Measurements from ENCODE around the gene TAS2R31. TPM values are rescaled to one million over a fixed set of nuclear protein-coding genes. Genes with fewer than 3 reads are reported as not detected.

Gene TAS2R31
- total RNA-seq, 4 donors from 2014 or later: 1.1 to 13.2 (median 4.2) TPM; not detected in 1

- H3K27me3 ChIP-seq: no peaks in the 10 kb centered on the region
- H3K9me3 ChIP-seq: no peaks in the 10 kb centered on the region
- no peak overlapping the region for H3K27ac ChIP-seq
- H3K4me3 ChIP-seq: no peak overlapping the region
- no peak for TF ChIP-seq EP300 (IDR thresholded peaks at IDR 0.05)
- TF ChIP-seq POLR2A (IDR thresholded peaks at IDR 0.05): no peak
- no peak for TF ChIP-seq POLR2AphosphoS5 (IDR thresholded peaks at IDR 0.05)
- TF ChIP-seq, protein P1, sequence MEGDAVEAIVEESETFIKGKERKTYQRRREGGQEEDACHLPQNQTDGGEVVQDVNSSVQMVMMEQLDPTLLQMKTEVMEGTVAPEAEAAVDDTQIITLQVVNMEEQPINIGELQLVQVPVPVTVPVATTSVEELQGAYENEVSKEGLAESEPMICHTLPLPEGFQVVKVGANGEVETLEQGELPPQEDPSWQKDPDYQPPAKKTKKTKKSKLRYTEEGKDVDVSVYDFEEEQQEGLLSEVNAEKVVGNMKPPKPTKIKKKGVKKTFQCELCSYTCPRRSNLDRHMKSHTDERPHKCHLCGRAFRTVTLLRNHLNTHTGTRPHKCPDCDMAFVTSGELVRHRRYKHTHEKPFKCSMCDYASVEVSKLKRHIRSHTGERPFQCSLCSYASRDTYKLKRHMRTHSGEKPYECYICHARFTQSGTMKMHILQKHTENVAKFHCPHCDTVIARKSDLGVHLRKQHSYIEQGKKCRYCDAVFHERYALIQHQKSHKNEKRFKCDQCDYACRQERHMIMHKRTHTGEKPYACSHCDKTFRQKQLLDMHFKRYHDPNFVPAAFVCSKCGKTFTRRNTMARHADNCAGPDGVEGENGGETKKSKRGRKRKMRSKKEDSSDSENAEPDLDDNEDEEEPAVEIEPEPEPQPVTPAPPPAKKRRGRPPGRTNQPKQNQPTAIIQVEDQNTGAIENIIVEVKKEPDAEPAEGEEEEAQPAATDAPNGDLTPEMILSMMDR (IDR thresholded peaks at IDR 0.05): no peak
- no peak for ATAC-seq
- 100% methylated on average over 1 of the region's 1 CpG for WGBS, 2 donors (ENCODE audit: low coverage in 1 of 2)
- no peaks in the 10 kb centered on the region for H3K36me3 ChIP-seq
- H3K4me1 ChIP-seq: no peaks in the 10 kb centered on the region
These were observed 23.6 kb downstream of the TAS2R31 start for GRCh38 chr12:11007608-11008007.

GRCh38 chr12:10998204-10998603 lies 33.0 kb downstream of the TAS2R31 start, which contains the start of gene TAS2R20:
Gene TAS2R20 (minus strand): TSS chr12:10998304. CDS start chr12:10997875, 429 bp downstream.
- H3K4me1 ChIP-seq: no peaks in the 10 kb centered on the region
- no peaks in the 10 kb centered on the region for H3K9me3 ChIP-seq
- no peak within 1 kb of the TSS for H3K27ac ChIP-seq
- TF ChIP-seq POLR2AphosphoS5 (IDR thresholded peaks at IDR 0.05) (no peak), POLR2A (IDR thresholded peaks at IDR 0.05) (no peak), EP300 (IDR thresholded peaks at IDR 0.05) (no peak)
- TF ChIP-seq, protein P1 (IDR thresholded peaks at IDR 0.05): no peak
- no peaks in the 10 kb centered on the region for H3K27me3 ChIP-seq
- peaks cover 0 to 11% of the 10 kb centered on the region in 2 donors for H3K36me3 ChIP-seq
- no peak within 1 kb of the TSS for H3K4me3 ChIP-seq
- no peak for ATAC-seq

DNA sequence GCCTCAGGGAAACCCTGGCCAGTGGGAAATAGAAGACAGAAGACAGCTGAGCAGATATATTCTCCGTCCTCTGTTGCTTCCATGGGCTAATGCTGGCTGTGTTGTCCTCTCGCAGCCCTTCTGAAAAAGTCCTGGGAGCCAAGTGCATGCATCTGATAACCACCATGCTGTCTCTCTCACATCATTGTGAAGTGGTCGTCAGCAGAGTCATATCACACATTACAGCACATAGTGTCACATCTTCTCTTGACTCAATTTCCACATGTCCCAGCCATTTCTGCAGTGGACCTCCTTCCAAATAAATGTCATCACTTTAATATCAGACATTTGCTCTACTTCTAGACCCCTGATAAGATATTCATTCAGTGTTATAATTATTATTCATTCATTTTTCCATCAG lies 36.9 kb downstream of the TAS2R31 start:
- Histone ChIP-seq H3K4me1 (no peaks in the 10 kb centered on the region), H3K27ac (no peak overlapping the region), H3K4me3 (no peak overlapping the region), H3K9me3 (peaks cover 0 to 5% (median 0%) of the 10 kb centered on the region in 3 donors), H3K36me3 (peaks cover 0 to 11% of the 10 kb centered on the region in 2 donors), H3K27me3 (no peaks in the 10 kb centered on the region)
- ATAC-seq: no peak
- TF ChIP-seq EP300 (IDR thresholded peaks at IDR 0.05) (no peak), POLR2A (IDR thresholded peaks at IDR 0.05) (no peak), POLR2AphosphoS5 (IDR thresholded peaks at IDR 0.05) (no peak)
- TF ChIP-seq, protein P1 (IDR thresholded peaks at IDR 0.05): no peak
- 89 to 94% methylated on average over 3 of the region's 3 CpGs for WGBS, 2 donors (ENCODE audit: low coverage in 1 of 2)

GRCh38 chr12:10989107-10989506 lies 42.1 kb downstream of the TAS2R31 start:
- H3K36me3 ChIP-seq: peaks cover 0 to 7% of the 10 kb centered on the region in 2 donors
- no peak for ATAC-seq
- TF ChIP-seq, protein P1 (IDR thresholded peaks at IDR 0.05): no peak
- TF ChIP-seq POLR2A (IDR thresholded peaks at IDR 0.05): no peak
- no peak for TF ChIP-seq EP300 (IDR thresholded peaks at IDR 0.05)
- no peak for TF ChIP-seq POLR2AphosphoS5 (IDR thresholded peaks at IDR 0.05)
- peaks cover 0 to 5% (median 0%) of the 10 kb centered on the region in 3 donors for H3K9me3 ChIP-seq
- 89 to 93% methylated on average over 2 of the region's 2 CpGs for WGBS, 2 donors (ENCODE audit: low coverage in 1 of 2)
- no peak overlapping the region for H3K27ac ChIP-seq
- no peaks in the 10 kb centered on the region for H3K4me1 ChIP-seq
- no peaks in the 10 kb centered on the region for H3K27me3 ChIP-seq
- no peak overlapping the region for H3K4me3 ChIP-seq

GRCh38 chr12:10986812-10987211 lies 44.4 kb downstream of the TAS2R31 start, which contains the start of gene TAS2R50:
Gene TAS2R50 (minus strand): TSS chr12:10986912. CDS start chr12:10986860, 52 bp downstream.
- Histone ChIP-seq H3K4me1 (no peaks in the 10 kb centered on the region), H3K27ac (no peak within 1 kb of the TSS), H3K36me3 (no peaks in the 10 kb centered on the region), H3K4me3 (no peak within 1 kb of the TSS), H3K27me3 (no peaks in the 10 kb centered on the region), H3K9me3 (peaks cover 0 to 5% (median 0%) of the 10 kb centered on the region in 3 donors)
- TF ChIP-seq EP300 (IDR thresholded peaks at IDR 0.05) (no peak), POLR2A (IDR thresholded peaks at IDR 0.05) (no peak), POLR2AphosphoS5 (IDR thresholded peaks at IDR 0.05) (no peak)
- TF ChIP-seq, protein P1 (IDR thresholded peaks at IDR 0.05): no peak
- 38 to 45% methylated on average over 2 of the region's 2 CpGs for WGBS, 2 donors (ENCODE audit: low coverage in 1 of 2)
- no peak for ATAC-seq
